H1 (cell line): ENCODE measurements around the gene MRPS15. TPM values are rescaled to one million over a fixed set of nuclear protein-coding genes. Genes with fewer than 3 reads are reported as not detected.

ENCODE experiments used
- CTCF ChIA-PET: fragments of 300-600 bp; sonication (Branson Sonifier 250); formaldehyde crosslinking; loops from one replicate; lab custom pipeline; 2021; ENCODE audit not compliant: partially characterized antibody; lab: Charles Lee
- POLR2A ChIA-PET: fragments of 300-600 bp; sonication (Branson Sonifier 250); formaldehyde crosslinking; loops from one replicate; lab custom pipeline; 2021; ENCODE audit warnings: inconsistent platforms; ENCODE audit not compliant: partially characterized antibody; lab: Charles Lee
- DNase-seq, 2 experiments: peaks; one replicate each; pipeline versions ENCODE4 v3.0.0 to v3.0.0-alpha.2; 2010 to 2022; ENCODE audit warnings: low spot score in 2 of 2, low read depth in 1 of 2, mixed read lengths in 1 of 2
- FAIRE-seq: peaks from 2 replicates; lab custom pipeline; 2011; peaks lifted over from hg19 to GRCh38; lab: Jason Lieb, UNC
- H2AFZ ChIP-seq: 2 replicates; pipeline ENCODE4 v1.8.1; 2012; ENCODE audit warnings: low read length, inconsistent platforms
- H2AK5ac ChIP-seq: 2 replicates; pipeline ENCODE4 v1.6.1; 2013; ENCODE audit warnings: low read depth, low read length
- H2BK120ac ChIP-seq: replicated peaks from 2 replicates; pipeline ENCODE3; 2013; ENCODE audit warnings: low read depth, low read length, inconsistent platforms
- H2BK12ac ChIP-seq: 2 replicates; pipeline ENCODE4 v1.6.1; 2013; ENCODE audit warnings: low read depth, low read length
- H2BK15ac ChIP-seq: 2 replicates; pipeline ENCODE4 v1.6.1; 2013; ENCODE audit warnings: low read length
- H2BK20ac ChIP-seq: 2 replicates; pipeline ENCODE4 v1.6.1; 2013; ENCODE audit warnings: low read length
- H2BK5ac ChIP-seq: 2 replicates; pipeline ENCODE4 v1.6.1; 2013; ENCODE audit warnings: low read depth, low read length
- H3K14ac ChIP-seq: 2 replicates; pipeline ENCODE4 v1.6.1; 2013; ENCODE audit warnings: inconsistent platforms; ENCODE audit not compliant: insufficient read length
- H3K18ac ChIP-seq: 2 replicates; pipeline ENCODE4 v1.6.1; 2013; ENCODE audit warnings: low read length; ENCODE audit errors: extremely low read depth
- H3K23ac ChIP-seq: 2 replicates; pipeline ENCODE4 v1.6.1; 2013; ENCODE audit warnings: inconsistent platforms; ENCODE audit not compliant: insufficient read length
- H3K23me2 ChIP-seq: 2 replicates; pipeline ENCODE4 v1.6.1; 2013; ENCODE audit warnings: low read depth, low read length
- H3K27ac ChIP-seq: 2 replicates; pipeline ENCODE4 v1.6.1; 2011; ENCODE audit warnings: low read depth, low read length, inconsistent platforms
- H3K27me3 ChIP-seq, 4 experiments: replicated peaks in 1 of 4; 1 replicate in 1 of 4; 2 replicates in 3 of 4; pipeline versions ENCODE4 v1.6.1 to v1.8.1; 2011 to 2013; ENCODE audit warnings: low read length in 3 of 4, mild to moderate bottlenecking in 3 of 4, inconsistent platforms in 2 of 4, mixed read lengths in 2 of 4, moderate library complexity in 1 of 4; ENCODE audit not compliant: control insufficient read depth in 3 of 4, insufficient read depth in 3 of 4; ENCODE audit errors: extremely low read depth in 1 of 4
- H3K36me3 ChIP-seq, 4 experiments: 2 replicates each; pipeline versions ENCODE4 v1.6.1 to v1.8.1; 2011 to 2013; ENCODE audit warnings: mild to moderate bottlenecking in 4 of 4, low read length in 3 of 4, moderate library complexity in 2 of 4, control low read depth in 1 of 4, inconsistent platforms in 1 of 4; ENCODE audit not compliant: insufficient read depth in 4 of 4, control insufficient read depth in 2 of 4
- H3K4ac ChIP-seq: replicated peaks from 2 replicates; pipeline ENCODE3; 2013; ENCODE audit warnings: low read length, low read depth, mixed read lengths, inconsistent platforms; ENCODE audit not compliant: insufficient read length
- H3K4me1 ChIP-seq, 4 experiments: replicated peaks in 1 of 4; 1 replicate in 1 of 4; 2 replicates in 3 of 4; pipeline versions ENCODE4 v1.6.1 to v1.8.1; 2011 to 2013; ENCODE audit warnings: low read length in 3 of 4, inconsistent platforms in 2 of 4, mixed read lengths in 1 of 4; ENCODE audit not compliant: insufficient read depth in 4 of 4, control insufficient read depth in 3 of 4
- H3K4me2 ChIP-seq, 2 experiments: 2 replicates each; pipeline versions ENCODE4 v1.6.1 to v1.8.1; 2011 to 2013; ENCODE audit warnings: low read depth in 2 of 2, low read length in 2 of 2, control low read depth in 1 of 2, inconsistent platforms in 1 of 2, mild to moderate bottlenecking in 1 of 2; ENCODE audit not compliant: insufficient read depth in 1 of 2
- H3K4me3 ChIP-seq, 4 experiments: fragments of 200-600, 300-600 bp in 1 of 4; sonication (generic), shearing (Covaris generic), sonication (Bioruptor Twin) in 1 of 4; 2 replicates each; pipeline versions ENCODE4 v1.5.1 to v1.8.1; 2011 to 2016; ENCODE audit warnings: low read length in 4 of 4, low read depth in 3 of 4, control low read depth in 2 of 4, inconsistent platforms in 2 of 4, mild to moderate bottlenecking in 2 of 4, mixed read lengths in 1 of 4, moderate library complexity in 1 of 4; ENCODE audit not compliant: insufficient read depth in 2 of 4; ENCODE audit errors: extremely low read depth in 1 of 4
- H3K56ac ChIP-seq: replicated peaks from 2 replicates; pipeline ENCODE3; 2013; ENCODE audit warnings: low read depth, mild to moderate bottlenecking, mixed read lengths, low read length, inconsistent platforms; ENCODE audit not compliant: insufficient read length
- H3K79me1 ChIP-seq: 2 replicates; pipeline ENCODE4 v1.6.1; 2013; ENCODE audit warnings: low read depth, low read length, control low read depth
- H3K79me2 ChIP-seq, 2 experiments: 2 replicates each; pipeline versions ENCODE4 v1.6.1 to v1.8.1; 2012 to 2013; ENCODE audit warnings: low read length in 2 of 2, mild to moderate bottlenecking in 2 of 2, inconsistent platforms in 1 of 2; ENCODE audit not compliant: insufficient read depth in 2 of 2, control insufficient read depth in 1 of 2
- H3K9ac ChIP-seq, 4 experiments: replicated peaks in 1 of 4; 1 replicate in 1 of 4; 2 replicates in 3 of 4; pipeline versions ENCODE4 v1.6.1 to v1.8.1; 2011 to 2013; ENCODE audit warnings: low read depth in 3 of 4, low read length in 3 of 4, control low read depth in 2 of 4, mild to moderate bottlenecking in 2 of 4, moderate library complexity in 2 of 4, inconsistent platforms in 1 of 4; ENCODE audit errors: extremely low read depth in 1 of 4
- H3K9me3 ChIP-seq, 2 experiments: 2 replicates each; pipeline versions ENCODE4 v1.6.1 to v1.8.1; 2012 to 2013; ENCODE audit warnings: mild to moderate bottlenecking in 2 of 2, moderate library complexity in 2 of 2, control low read depth in 1 of 2, inconsistent platforms in 1 of 2, low read depth in 1 of 2, low read length in 1 of 2, mixed read lengths in 1 of 2; ENCODE audit not compliant: insufficient read depth in 2 of 2
- H4K20me1 ChIP-seq, 2 experiments: replicated peaks in 1 of 2; 2 replicates each; pipeline versions ENCODE3 to v1.8.1; 2011 to 2013; ENCODE audit warnings: inconsistent platforms in 2 of 2, low read length in 2 of 2, mild to moderate bottlenecking in 1 of 2; ENCODE audit not compliant: insufficient read depth in 2 of 2, control insufficient read depth in 1 of 2
- H4K5ac ChIP-seq: 2 replicates; pipeline ENCODE4 v1.6.1; 2013; ENCODE audit warnings: low read length, low read depth, mixed read lengths, inconsistent platforms; ENCODE audit not compliant: insufficient read length
- H4K8ac ChIP-seq: 2 replicates; pipeline ENCODE4 v1.8.0; 2013; ENCODE audit warnings: mild to moderate bottlenecking, moderate library complexity, low read length, inconsistent platforms; ENCODE audit not compliant: insufficient read depth; ENCODE audit errors: extremely low read depth
- H4K91ac ChIP-seq: replicated peaks from 2 replicates; pipeline ENCODE3; 2013; ENCODE audit warnings: low read length, mixed read lengths, inconsistent platforms; ENCODE audit not compliant: insufficient read length
- BACH1 ChIP-seq: IDR thresholded peaks from 2 replicates; pipeline ENCODE4 v1.6.1; 2012; ENCODE audit warnings: low read length, improper control_type of control experiment
- BRCA1 ChIP-seq: IDR thresholded peaks from 2 replicates; pipeline ENCODE4 v1.6.1; 2012; ENCODE audit warnings: low read depth, low read length, improper control_type of control experiment
- CBX5 ChIP-seq: fragments of 300-800, 300-1000 bp; sonication (generic); IDR thresholded peaks from 2 replicates; pipeline ENCODE4 v1.7.1; 2016; ENCODE audit warnings: antibody characterized with exemption, low read length, low read depth
- CHD2 ChIP-seq: IDR thresholded peaks from 2 replicates; pipeline ENCODE4 v1.6.1; 2012; ENCODE audit warnings: low read length, improper control_type of control experiment
- HDAC6 ChIP-seq: IDR thresholded peaks from one replicate; pipeline ENCODE4 v1.7.1; 2012; ENCODE audit warnings: low read depth, mild to moderate bottlenecking, inconsistent platforms, low read length, moderate library complexity
- JUND ChIP-seq: IDR thresholded peaks from 2 replicates; pipeline ENCODE4 v1.6.1; 2011; ENCODE audit warnings: mild to moderate bottlenecking, improper control_type of control experiment, low read length
- NANOG ChIP-seq: IDR thresholded peaks from 2 replicates; pipeline ENCODE4 v1.6.1; 2011; ENCODE audit warnings: low read length, low read depth, mild to moderate bottlenecking, inconsistent platforms; ENCODE audit not compliant: insufficient read depth, poor library complexity, severe bottlenecking
- PHF8 ChIP-seq: fragments of 200-600 bp; sonication (generic); conservative IDR thresholded peaks from 2 replicates; pipeline ENCODE4 v1.7.1; 2012; ENCODE audit warnings: low read depth, mild to moderate bottlenecking, inconsistent platforms, low read length, moderate library complexity
- POLR2A ChIP-seq, 2 experiments: IDR thresholded peaks; 1 replicate in 1 of 2; 2 replicates in 1 of 2; pipeline ENCODE4 v1.6.1; 2011; ENCODE audit warnings: low read depth in 2 of 2, low read length in 2 of 2, mild to moderate bottlenecking in 2 of 2; ENCODE audit errors: control extremely low read depth in 1 of 2
- POLR2AphosphoS5 ChIP-seq: IDR thresholded peaks from 2 replicates; pipeline ENCODE4 v1.6.1; 2011; ENCODE audit warnings: low read depth, low read length
- POU5F1 ChIP-seq: IDR thresholded peaks from 2 replicates; pipeline ENCODE4 v1.6.1; 2011; ENCODE audit warnings: low read depth, mild to moderate bottlenecking, low read length, moderate library complexity
- RBBP5 ChIP-seq: IDR thresholded peaks from 2 replicates; pipeline ENCODE4 v1.7.1; 2012; ENCODE audit warnings: low read depth, mild to moderate bottlenecking, inconsistent platforms, low read length, moderate library complexity, borderline replicate concordance
- SAP30 ChIP-seq: fragments of 300-600 bp; sonication (generic); IDR thresholded peaks from 2 replicates; pipeline ENCODE4 v1.7.1; 2012; ENCODE audit warnings: low read length, moderate library complexity, mild to moderate bottlenecking, inconsistent platforms; ENCODE audit not compliant: insufficient read depth, insufficient replicate concordance
- SUZ12 ChIP-seq: fragments of 200-600 bp; sonication (generic); IDR thresholded peaks from 2 replicates; pipeline ENCODE4 v1.6.1; 2012; ENCODE audit warnings: mild to moderate bottlenecking, inconsistent platforms, low read length, moderate library complexity, mixed read lengths
- TAF7 ChIP-seq: optimal IDR thresholded peaks from 2 replicates; pipeline ENCODE3; 2011; ENCODE audit warnings: low read depth, mild to moderate bottlenecking, inconsistent platforms, low read length, moderate library complexity, borderline replicate concordance
- WGBS, 2 experiments: shearing (Covaris generic) in 1 of 2; methylation state at CpG; one replicate each; pipeline versions ENCODE4 v1.1.6 to v1.1.7; 2013 to 2015; ENCODE audit warnings: low lambda C conversion rate in 2 of 2, mixed read lengths in 2 of 2, inconsistent platforms in 1 of 2, low coverage in 1 of 2, missing lambda C conversion rate in 1 of 2; ENCODE audit not compliant: insufficient replicate concordance in 2 of 2, insufficient coverage in 1 of 2, insufficient read length in 1 of 2; ENCODE audit errors: extremely low coverage in 1 of 2, missing lambda C conversion rate in 1 of 2; 5-methylcytosine and 5-hydroxymethylcytosine counted together
- polyA plus RNA-seq, 7 experiments: library from polyadenylated mRNA; depleted of rRNA in 3 of 7; stranded (reverse) in 5 of 7; unstranded in 2 of 7; fragments of >200 nt in 5 of 7; fragments of 200-250 nt in 2 of 7; gene quantifications; 1 replicate in 5 of 7; 2 replicates in 1 of 7; 4 replicates in 1 of 7; pipeline versions ENCODE4 v1.2.1 to v1.2.3, GENCODE V29; 2011 to 2013; ENCODE audit warnings: missing spikeins in 2 of 7, mixed read lengths in 2 of 7
- total RNA-seq: library from RNA; stranded (reverse); fragmentation: NEBNext Ultra II Directional; extraction: Animal tissue kit (Norgen Biotek cat#: 25700); gene quantifications from 2 replicates; pipeline ENCODE4 v1.2.1, GENCODE V29; 2021

MRPS15 gene
- total and polyA plus RNA-seq, 2 of the 8 experiments (the other 6 are each of a cell fraction or from before 2014, with no cell fraction given): 53.6 to 129 TPM

- Histone ChIP-seq H3K4me3 (no peak overlapping the region), H4K91ac (no peak overlapping the region), H3K14ac (no peak overlapping the region), H3K27ac (no peak overlapping the region), H3K36me3 (no peaks in the 10 kb centered on the region), H3K79me2 (no peaks in the 10 kb centered on the region), H4K8ac (no peak overlapping the region), H3K56ac (no peak overlapping the region), H2BK15ac (no peak overlapping the region), H3K4me2 (no peak overlapping the region), H2BK120ac (no peak overlapping the region), H4K20me1 (no peaks in the 10 kb centered on the region), H3K27me3 (no peaks in the 10 kb centered on the region), H3K4me1 (peaks cover 0 to 2% (median 0%) of the 10 kb centered on the region in 4 experiments; a peak in 3 of 7 replicates), H3K79me1 (no peaks in the 10 kb centered on the region), H2BK5ac (no peak overlapping the region), H3K23me2 (no peaks in the 10 kb centered on the region), H2AFZ (no peak overlapping the region), H3K18ac (no peak overlapping the region), H2BK20ac (no peak overlapping the region), H3K23ac (no peak overlapping the region), H2AK5ac (no peak overlapping the region), H3K4ac (no peak overlapping the region), H2BK12ac (no peak overlapping the region), H3K9ac (no peak overlapping the region), H3K9me3 (no peaks in the 10 kb centered on the region), H4K5ac (no peak overlapping the region)
- DNase-seq (no peak), FAIRE-seq (no peak)
- ChIA-PET POLR2A (interaction anchor here (1.4 to 1.8 kb wide), 2 partner anchors 11 to 22 kb away, joined by 3 to 10 read pairs; partner anchors contain the start of gene MRPS15), CTCF (interaction anchor here (0.7 to 2.3 kb wide), 8 partner anchors 9 to 388 kb away, joined by 3 to 15 read pairs (median 4); no protein-coding TSS in a partner anchor)
- WGBS, 2 experiments: 90% methylated on average over 2 of the region's 2 CpGs; no CpG with 5 or more reads in 1 of the 2 experiments
- TF ChIP-seq CHD2: no peak
- TF ChIP-seq SAP30: no peak
- no peak for TF ChIP-seq POLR2AphosphoS5
- TF ChIP-seq PHF8: no peak
- no peak for TF ChIP-seq JUND
- no peak for TF ChIP-seq NANOG
- TF ChIP-seq POLR2A (IDR thresholded peaks at IDR 0.05; ENCODE audit: control extremely low read depth in 1 of 2, low read depth in 2 of 2, low read length in 2 of 2): no peak
- TF ChIP-seq CBX5: no peak
- TF ChIP-seq HDAC6: no peak
- TF ChIP-seq BACH1: no peak
- no peak for TF ChIP-seq SUZ12
- no peak for TF ChIP-seq POU5F1
- no peak for TF ChIP-seq TAF7
- no peak for TF ChIP-seq BRCA1
- no peak for TF ChIP-seq RBBP5
Observed at GRCh38 chr1:36486093-36486438, 21.9 kb upstream of the MRPS15 start.
